Activated CD4-positive, alpha-beta T cell treated with anti-CD3 and anti-CD28 coated beads, Interleukin-2, amount 50 U/mL, for 1 hour (primary cell): ENCODE results near the gene NOPCHAP1.
"Not testable (repeated sequence)": the region's sequence is repeated elsewhere in the genome, so short reads cannot be mapped to it uniquely, and the experiment has no call there.

Experiments used
- DNase-seq: peaks from one replicate; pipeline ENCODE4 v3.0.0-alpha.2; 2020

NOPCHAP1 gene

GRCh38 chr12:104986022-104986941 lies at the start of gene NOPCHAP1:
NOPCHAP1 (plus strand) TSS chr12:104986316; CDS start chr12:104986353, 37 bp downstream.
- peak; percentile 81 for DNase-seq

- DNase-seq: no peak
These were observed 47.7 kb upstream of the NOPCHAP1 start for GRCh38 chr12:104938371-104938770.

GRCh38 chr12:104939089-104939488 lies 47.0 kb upstream of the NOPCHAP1 start:
- DNase-seq: no peak

- DNase-seq: no peak
These were observed 44.7 kb upstream of the NOPCHAP1 start for GRCh38 chr12:104941454-104941853.

- DNase-seq: no peak
These were observed 44.0 kb upstream of the NOPCHAP1 start for GRCh38 chr12:104942075-104942474.

- not testable (repeated sequence) for DNase-seq
These were observed 42.7 kb upstream of the NOPCHAP1 start for GRCh38 chr12:104943401-104943800.

- no peak for DNase-seq
These were observed 41.9 kb upstream of the NOPCHAP1 start for GRCh38 chr12:104944252-104944651.

GRCh38 chr12:104948716-104949115 lies 37.4 kb upstream of the NOPCHAP1 start:
- not testable (repeated sequence) for DNase-seq

- DNase-seq: no peak
These were observed 34.2 kb upstream of the NOPCHAP1 start for GRCh38 chr12:104951759-104952509.

- DNase-seq: no peak
These were observed 33.3 kb upstream of the NOPCHAP1 start for GRCh38 chr12:104952816-104953215.

GRCh38 chr12:104953323-104953722 lies 32.8 kb upstream of the NOPCHAP1 start:
- DNase-seq: no peak

- no peak for DNase-seq
These were observed 30.4 kb upstream of the NOPCHAP1 start for GRCh38 chr12:104955703-104956102.

GRCh38 chr12:104956870-104957718 lies 29.0 kb upstream of the NOPCHAP1 start:
- DNase-seq: no peak

GRCh38 chr12:104957719-104958000 lies 28.5 kb upstream of the NOPCHAP1 start:
- DNase-seq: peak; percentile 37

GRCh38 chr12:104958001-104958804 lies 27.9 kb upstream of the NOPCHAP1 start, which contains the start of gene SLC41A2:
SLC41A2 (minus strand) TSS chr12:104958290; CDS start chr12:104928527, 29,763 bp downstream.
- peak; percentile 77 for DNase-seq

GRCh38 chr12:104958805-104959334 lies 27.2 kb upstream of the NOPCHAP1 start:
- no peak for DNase-seq

GRCh38 chr12:104959335-104959841 lies 26.7 kb upstream of the NOPCHAP1 start:
- no peak for DNase-seq

- no peak for DNase-seq
These were observed 25.7 kb upstream of the NOPCHAP1 start for GRCh38 chr12:104960464-104960863.

GRCh38 chr12:104963757-104964156 lies 22.4 kb upstream of the NOPCHAP1 start:
- DNase-seq: no peak

- DNase-seq: no peak
These were observed 21.8 kb upstream of the NOPCHAP1 start for GRCh38 chr12:104964167-104964855.

GRCh38 chr12:104964856-104965205 lies 21.3 kb upstream of the NOPCHAP1 start:
- DNase-seq: no peak
